KG1 (cell line): ENCODE data around the gene SCAMP3.
A peak's percentile ranks its signal among the peaks of the same experiment; 100 is the strongest.
"Not testable (repeated sequence)": the region's sequence is repeated elsewhere in the genome, so short reads cannot be mapped to it uniquely, and the experiment has no call there.

Source experiments
- DNase-seq: peaks from one replicate; lab custom pipeline; 2025; lab: John Stamatoyannopoulos, UW

Gene SCAMP3

GRCh38 chr1:155261852-155262673, at the start of gene SCAMP3:
Gene SCAMP3, minus strand, starts transcription at chr1:155262360. Its CDS starts 209 bp downstream, at chr1:155262151.
- peak; percentile 87 for DNase-seq

GRCh38 chr1:155309423-155310021, 47.4 kb upstream of the SCAMP3 start:
- no peak for DNase-seq

- DNase-seq, result peak; percentile 93
Measured at GRCh38 chr1:155308493-155309422, 46.6 kb upstream of the SCAMP3 start, which contains the start of gene FDPS. Gene FDPS, plus strand, starts transcription at chr1:155308866. Its CDS starts 924 bp downstream, at chr1:155309790.

GRCh38 chr1:155307247-155307740, 45.1 kb upstream of the SCAMP3 start:
- DNase-seq, result no peak

- no peak for DNase-seq
Measured at GRCh38 chr1:155305881-155306391, 43.8 kb upstream of the SCAMP3 start.

GRCh38 chr1:155304558-155305063, 42.5 kb upstream of the SCAMP3 start:
- no peak for DNase-seq

GRCh38 chr1:155301342-155301841, 39.2 kb upstream of the SCAMP3 start, which contains the start of gene PKLR:
Gene PKLR, minus strand, starts transcription at chr1:155301438. Its CDS starts 43 bp downstream, at chr1:155301395.
- DNase-seq, result no peak

GRCh38 chr1:155300553-155301329, 38.6 kb upstream of the SCAMP3 start:
- DNase-seq, result no peak

GRCh38 chr1:155300024-155300423, 37.9 kb upstream of the SCAMP3 start:
- DNase-seq, result no peak

- DNase-seq, result no peak
Measured at GRCh38 chr1:155297384-155297783, 35.2 kb upstream of the SCAMP3 start.

- no peak for DNase-seq
Measured at GRCh38 chr1:155296661-155297060, 34.5 kb upstream of the SCAMP3 start.

- no peak for DNase-seq
Measured at GRCh38 chr1:155295942-155296267, 33.7 kb upstream of the SCAMP3 start.

- no peak for DNase-seq
Measured at GRCh38 chr1:155295183-155295941, 33.2 kb upstream of the SCAMP3 start.

GRCh38 chr1:155294520-155295182, 32.5 kb upstream of the SCAMP3 start:
- no peak for DNase-seq

- DNase-seq, result no peak
Measured at GRCh38 chr1:155293086-155293749, 31.1 kb upstream of the SCAMP3 start.

- not testable (repeated sequence) for DNase-seq
Measured at GRCh38 chr1:155291006-155291405, 28.8 kb upstream of the SCAMP3 start.

- DNase-seq, result no peak
Measured at GRCh38 chr1:155287987-155288543, 25.9 kb upstream of the SCAMP3 start.

GRCh38 chr1:155286544-155286943, 24.4 kb upstream of the SCAMP3 start:
- no peak for DNase-seq
